HG03521 (cell line): Measurements from ENCODE around the gene RNF32.

Experiments used
- ATAC-seq: cut with Tn5 transposase; IDR thresholded peaks from one replicate; pipeline ENCODE4 v1.9.1; 2021; ENCODE audit warnings: mild to moderate bottlenecking, moderate library complexity; ENCODE audit not compliant: unreplicated experiment

Gene RNF32

DNA sequence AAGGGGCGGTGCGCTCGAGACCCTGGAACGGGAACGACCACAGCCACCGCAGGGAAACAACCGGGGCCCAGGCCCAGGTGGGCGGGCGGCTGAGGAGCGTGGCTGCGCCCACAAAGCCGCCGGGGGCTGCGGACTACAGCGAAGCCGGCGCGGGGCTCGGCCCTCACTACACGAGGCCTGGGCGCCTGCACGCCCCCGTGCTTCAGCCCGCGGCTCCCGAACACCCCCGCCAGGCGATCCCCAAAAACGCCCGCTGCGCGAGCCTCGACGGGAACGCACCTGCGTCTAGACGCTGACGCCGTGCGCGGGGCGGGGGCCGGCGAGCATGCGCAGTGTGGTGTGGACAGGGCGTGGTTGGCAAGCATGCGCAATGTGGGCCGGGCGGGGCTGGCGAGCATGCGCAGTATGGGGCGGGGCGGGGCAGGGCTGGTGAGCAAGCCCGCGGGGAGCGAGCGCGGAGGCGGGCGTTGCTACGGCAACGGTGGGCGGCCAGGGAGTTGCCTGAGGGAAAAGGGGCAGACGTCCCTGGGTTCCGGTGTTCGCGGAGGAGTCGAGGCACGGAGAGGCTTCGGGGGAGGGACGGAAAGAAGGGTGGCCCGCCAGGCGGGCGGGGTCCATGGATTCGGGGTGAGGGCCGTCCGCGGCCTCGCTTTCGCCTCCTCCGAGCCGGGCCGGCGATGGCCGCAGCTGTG lies at the start of gene RNF32:
Gene RNF32, plus strand, starts transcription at position 518 of the 692 bp plus-strand sequence. CDS start 3,104 bp downstream, outside the sequence.
- peak; percentile 83 for ATAC-seq

DNA sequence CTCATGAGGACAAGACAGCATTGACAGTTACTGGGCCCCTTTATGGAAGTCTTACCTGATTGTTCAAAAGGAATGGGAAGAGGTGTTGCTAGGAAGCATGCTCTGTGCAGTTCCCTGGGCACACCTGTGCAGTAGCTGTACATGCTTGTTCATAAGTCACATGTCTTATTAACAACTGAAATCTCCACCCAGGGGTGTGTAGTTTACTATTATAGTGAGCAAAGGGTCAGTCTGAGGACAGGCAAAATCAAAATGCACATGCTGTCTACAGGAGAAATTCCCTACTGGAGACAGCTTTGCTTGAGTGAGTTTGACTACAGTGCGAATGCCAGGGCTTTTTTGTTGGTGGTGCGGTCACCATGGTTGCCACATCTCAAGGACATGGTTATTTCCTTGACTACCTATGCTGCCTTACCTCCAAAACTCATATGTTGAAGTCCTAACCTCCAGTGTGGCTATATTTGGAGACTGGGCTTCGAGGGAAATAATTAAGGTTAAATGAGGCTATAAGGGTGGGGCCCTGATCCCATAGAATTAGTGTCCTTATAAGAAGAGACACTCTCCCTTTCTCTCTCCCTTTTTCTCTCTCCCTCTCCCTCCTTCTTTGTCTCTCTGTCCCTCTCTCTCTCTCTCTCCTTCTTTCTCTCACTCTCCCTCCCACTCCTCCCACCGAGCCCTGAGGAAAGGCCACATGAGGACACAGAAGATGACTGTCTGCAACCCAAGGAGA lies 48.3 kb upstream of the RNF32 start:
- ATAC-seq: no peak

DNA sequence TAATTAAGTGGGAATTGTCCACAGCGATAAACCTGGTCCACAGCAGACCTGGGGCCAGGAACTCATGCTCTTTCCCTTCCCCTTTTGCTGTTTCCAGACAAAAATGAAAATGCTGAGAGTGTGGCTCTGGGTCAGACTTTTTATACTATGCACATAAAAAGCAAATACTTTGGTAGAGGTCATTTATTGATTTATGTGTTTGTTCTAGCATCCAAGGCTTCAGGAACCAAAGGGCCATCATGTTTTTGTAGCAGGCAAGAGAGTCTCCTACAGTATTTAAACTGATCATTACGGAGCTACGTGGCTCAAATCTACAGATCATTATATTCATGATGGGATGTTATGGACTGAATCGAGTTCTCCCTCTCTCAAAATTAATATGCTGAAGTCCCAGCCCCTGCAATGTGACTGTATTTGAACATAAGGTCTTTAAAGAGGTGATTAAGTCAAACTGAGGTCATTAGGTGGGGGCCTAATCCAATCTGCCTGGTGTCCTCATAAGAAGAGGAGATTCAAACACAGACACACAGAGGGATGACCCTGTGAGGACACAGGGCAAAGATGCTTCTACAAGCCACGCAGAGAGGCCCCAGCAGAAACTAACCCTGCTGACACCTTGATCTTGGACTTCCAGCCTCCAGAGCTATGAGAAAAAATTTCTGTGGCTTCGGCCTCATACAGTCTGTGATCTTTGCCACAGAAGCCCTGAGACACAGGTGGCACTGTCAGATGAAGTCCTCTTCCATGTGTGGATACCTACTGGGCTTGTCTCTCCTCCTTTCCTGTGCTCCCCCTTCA lies 46.1 kb upstream of the RNF32 start:
- no peak for ATAC-seq

DNA sequence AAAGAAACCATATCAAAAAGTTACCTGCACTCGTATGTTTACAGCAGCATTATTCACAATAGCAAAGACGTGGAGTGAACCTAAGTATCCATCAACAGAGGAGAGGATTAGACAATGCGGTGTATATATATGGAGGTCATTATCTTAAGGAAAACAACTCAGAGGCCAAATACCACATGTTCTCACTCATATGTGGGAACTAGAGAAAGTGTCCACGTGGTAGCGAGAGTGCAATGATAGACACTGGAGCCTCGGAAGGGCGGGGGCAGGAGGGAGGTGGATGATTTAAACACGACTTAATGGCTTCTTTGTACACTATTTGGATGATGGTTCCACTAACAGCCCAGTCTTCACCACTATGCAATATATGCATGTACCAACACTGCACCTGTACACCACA lies 40.1 kb upstream of the RNF32 start:
- ATAC-seq: no peak

DNA sequence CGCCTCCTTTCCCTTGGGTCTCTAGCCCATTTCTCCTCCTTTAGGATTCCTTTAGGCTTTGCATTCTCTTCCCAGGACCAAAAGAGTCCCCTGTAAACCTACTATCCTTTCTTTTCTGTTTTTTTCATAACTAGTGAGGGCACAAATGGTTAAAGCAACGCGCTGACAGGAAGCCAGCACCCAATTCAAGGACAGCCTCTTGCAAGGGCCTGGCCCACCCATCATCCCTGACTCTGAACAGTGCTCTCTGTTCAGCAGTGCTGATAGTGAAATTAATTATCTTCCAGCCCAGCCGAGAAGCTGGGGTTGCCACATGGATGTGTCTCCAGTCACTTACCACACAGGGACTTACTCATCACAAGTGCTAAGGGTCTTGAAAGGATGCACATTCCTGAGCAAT lies 38.3 kb upstream of the RNF32 start:
- ATAC-seq: no peak

DNA sequence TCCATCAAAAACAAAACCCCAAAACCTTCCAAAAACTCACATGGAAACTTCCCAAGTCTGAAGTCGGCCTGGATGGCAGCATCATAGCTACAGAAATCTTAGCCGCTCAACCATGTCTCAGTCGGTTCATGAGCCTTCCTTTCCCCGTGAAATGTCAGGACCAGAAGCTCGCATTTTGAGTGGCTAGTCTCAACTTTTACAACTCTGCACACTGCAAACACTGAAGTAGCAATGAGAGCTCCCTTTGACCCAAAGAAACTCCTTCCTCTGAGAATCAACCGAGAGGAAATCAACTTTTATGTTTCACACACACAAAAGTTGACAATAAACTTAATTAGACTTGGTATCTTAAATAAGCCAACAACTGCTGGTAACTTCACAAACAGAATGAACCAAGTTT lies 37.6 kb upstream of the RNF32 start:
- ATAC-seq: no peak

DNA sequence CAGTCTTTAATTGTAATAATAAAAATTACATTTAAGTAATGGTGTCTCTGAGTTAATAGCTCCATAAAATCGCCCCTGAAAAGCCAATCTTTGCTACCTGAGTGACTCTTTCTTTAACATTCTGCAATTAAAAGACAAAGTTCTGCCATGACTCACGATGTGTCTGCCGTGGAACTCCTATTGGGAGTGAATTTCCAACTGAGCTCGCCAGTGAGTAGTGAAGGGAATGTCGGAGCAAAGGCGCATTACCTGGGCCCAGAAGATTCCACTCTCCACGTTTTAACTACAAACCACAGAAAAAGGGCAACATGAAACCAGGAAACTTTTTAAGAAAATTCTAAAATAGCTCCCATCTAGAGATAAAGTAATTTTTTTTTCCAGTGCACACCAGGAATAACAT lies 36.9 kb upstream of the RNF32 start:
- ATAC-seq: no peak

DNA sequence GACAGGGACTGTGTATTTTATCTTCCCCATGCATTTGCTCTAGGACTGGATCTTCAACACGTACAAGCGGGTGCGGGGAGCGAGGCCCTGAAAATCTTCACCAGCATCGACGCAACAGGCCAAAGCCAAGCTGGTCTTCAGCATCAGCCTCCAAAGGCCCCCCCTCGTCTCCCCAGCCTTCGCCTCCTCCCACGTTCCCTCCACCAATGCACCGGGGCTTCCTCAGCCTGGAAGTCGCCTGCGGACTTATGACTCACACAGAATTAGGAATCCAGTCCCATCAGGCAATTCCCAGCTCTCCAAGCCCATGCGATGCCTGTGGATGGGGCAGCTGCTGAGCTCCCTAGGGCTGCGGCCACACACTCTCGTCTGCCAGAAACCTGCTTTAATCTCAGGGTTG lies 36.3 kb upstream of the RNF32 start:
- ATAC-seq: no peak

DNA sequence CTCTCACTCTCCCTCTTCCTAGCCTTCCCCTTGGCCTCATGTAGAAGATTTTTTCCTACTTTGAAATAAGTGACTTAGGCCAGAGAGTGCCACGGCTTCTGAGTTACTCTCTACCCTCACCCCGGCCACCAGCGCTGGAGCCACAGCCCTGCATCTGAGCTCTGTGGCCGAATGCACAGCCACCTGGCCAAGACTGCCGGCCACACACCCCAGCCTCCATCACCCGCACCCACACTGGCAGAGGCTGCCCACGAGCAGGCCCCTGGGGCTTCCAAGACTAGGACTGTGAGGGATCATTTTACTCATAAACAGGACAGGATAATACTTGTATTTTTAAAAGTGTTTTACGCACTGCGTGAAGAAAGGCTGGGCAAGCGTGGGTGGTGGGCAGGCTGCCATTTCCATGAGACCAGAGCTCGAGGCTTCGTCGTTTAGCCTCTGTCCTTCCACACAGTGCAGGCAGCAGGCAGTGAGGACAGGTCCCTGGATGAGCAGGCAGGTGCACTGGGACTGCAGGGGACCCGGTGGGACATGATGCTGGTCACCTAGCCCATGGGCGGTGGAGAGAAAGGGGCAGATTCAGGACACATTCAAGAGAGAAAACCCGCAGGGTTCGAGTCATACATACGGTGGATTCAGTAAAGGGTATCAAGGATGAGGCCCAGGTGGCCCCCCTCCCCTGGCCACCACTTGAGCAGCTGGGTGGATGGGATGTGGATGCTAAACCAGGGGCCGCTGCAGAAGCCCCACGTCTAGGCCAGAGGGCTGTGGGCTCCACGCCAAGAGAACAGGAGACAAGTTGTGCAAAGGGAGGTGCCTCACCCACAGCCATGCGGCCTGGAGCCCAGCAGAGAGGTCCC lies 35.5 kb upstream of the RNF32 start:
- no peak for ATAC-seq

DNA sequence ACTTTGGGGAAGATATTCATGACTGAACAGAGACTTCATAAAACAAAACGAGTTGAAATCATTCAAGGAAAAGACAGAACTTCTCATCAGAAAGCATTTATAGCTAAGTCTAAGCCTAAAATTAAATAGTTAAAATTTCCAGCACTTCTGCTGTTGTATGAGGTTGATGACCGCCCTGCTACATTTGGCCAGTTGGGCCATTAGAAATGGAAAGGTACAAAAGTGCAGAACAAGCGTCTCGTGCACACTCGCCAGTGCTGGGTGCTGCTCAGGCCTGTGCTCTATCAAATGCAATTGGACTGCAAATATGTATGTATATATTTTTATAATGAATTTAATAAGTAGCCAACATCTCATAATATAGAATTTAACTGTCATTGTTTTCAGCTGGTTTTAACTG lies 34.4 kb upstream of the RNF32 start:
- ATAC-seq: no peak

DNA sequence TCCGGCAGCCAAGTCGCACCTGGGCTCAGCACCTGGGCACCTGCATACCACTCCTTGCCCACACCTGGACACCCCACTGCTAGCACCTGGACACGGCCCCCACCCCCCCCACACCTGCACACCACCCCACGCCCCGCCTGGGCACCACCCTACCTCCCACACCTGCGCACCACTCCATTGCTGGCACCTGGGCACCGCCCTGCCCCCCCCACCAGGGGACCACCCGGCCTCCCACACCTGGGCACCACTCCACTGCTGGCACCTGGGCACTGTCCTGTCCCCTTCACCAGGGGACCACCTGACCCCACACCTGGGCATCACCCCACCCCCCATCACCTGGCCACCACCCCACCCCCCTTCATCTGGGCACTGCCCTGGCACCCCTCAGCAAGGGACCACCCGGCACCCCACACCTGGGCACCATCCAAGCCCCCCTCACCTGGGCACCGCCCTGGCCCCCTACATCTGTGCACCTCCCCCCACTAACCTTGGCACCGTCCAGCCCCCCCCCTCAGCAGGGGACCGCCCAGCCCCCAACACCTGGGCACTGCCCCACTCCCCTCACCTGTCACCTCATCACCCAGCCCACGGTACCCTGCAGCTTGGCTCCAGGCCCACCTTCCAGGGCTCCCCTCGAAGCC lies 33.8 kb upstream of the RNF32 start:
- no peak for ATAC-seq

DNA sequence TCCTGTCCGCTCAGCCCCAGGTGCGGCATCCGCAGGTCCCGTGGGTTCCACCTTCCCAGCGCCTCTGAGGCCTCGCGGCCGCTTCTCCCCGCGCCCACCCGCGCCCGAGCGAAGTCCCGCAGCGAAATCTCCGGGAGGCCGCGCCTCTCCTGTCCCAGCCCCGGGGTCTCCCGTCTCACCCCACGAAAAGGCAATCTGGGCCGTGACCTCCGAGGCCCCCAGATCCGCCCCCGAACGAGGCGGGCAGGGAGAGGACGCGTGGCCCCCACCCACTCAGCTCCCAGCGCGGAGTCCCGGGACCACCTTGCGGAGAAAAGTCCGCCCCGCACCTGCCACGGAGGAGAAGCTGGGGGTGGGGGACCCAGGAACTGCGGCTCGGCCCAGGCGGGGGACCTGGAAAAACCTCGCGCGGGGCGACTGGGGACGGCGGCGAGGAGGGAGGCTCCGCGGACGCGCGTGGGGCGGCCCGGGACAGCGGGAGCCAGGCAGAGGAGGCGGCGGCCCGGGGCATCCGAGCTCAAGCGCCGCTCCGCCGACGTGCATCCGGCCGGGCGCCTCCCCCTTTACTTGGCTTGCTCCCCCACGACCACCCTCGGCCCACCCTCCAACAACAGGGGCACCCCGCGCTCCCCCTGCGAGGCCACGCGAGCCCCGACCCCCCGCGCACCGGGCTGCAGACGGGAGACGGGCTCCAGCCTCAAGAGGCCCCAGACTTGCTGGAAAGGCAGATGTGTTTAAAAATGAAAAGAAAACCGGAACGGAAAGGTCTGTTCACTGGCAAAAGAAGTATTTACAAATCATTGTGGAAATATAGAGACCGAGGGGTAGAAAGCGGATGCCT lies 33.0 kb upstream of the RNF32 start:
- no peak for ATAC-seq

DNA sequence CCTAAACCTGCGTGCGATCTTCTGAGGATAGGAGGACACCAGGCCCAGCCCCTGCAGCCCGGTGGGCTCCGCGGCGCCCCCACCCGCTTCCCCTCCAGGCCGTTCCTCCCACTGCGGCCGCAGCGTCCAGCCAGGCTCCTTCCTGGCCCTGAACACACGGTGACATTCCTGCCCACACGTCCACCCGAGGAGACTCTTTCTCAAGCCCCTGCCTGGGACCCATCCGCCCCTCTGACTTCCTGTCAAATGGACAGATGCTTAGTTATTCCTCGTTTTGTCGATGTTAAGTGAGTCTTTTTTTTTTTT lies 32.4 kb upstream of the RNF32 start:
- no peak for ATAC-seq

DNA sequence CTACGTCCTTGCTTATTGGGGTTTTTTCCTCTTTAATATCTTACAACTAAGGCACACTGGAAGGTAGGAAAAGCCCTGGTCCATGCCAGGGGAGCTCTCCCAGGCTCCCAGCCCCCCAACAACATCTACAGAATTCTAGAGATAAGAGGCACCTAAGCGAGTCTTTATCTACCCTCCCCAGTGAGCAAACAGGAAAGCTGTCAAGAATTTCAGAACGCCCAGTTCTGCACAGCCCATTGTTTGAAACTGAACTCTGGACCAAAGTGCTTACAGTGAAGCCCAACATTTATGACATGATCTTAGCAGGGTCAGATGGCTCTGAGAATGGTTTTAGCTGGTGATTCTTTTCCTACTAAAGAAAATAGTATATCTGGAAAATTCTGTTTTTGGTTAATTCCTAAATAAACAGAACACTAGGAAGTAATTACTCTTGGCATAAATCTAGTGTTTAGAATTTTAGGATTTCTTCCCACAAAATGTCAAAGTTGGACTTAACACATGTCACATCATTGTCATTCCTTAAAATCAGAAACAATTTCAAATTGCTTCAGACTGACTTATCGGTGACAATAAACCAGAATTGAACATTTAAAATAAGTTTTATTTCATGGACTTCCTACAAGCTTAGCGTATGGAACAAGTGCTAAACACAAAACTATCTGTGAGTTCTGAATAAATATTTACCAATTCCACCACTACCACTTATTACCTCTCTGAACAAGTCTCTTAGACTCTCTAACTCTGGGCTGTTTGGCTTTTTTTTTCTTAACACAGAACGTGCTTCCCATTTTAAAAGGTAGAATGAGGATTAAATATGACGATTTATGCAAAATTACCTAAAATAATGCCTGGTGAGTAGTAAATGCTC lies 31.3 kb upstream of the RNF32 start:
- no peak for ATAC-seq

DNA sequence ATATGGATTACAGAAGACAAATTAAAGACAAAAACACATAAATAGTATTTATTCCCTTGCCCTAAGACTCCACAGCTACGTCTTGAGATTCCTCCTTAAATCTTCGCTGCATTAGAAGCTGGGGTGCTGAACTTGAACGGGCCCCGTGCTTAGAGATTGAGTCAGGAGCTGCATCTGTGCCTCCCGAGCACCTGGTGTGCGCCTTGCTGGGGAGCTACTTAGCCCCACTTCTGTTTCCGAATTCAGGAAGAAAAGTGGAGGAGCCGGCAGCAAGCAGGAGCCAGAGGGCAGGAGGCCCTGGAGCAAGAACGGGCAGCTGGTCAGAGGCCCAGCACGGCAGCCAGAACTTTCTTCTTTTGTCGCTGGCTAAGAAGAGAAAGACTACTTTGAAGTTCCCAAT lies 30.4 kb upstream of the RNF32 start:
- no peak for ATAC-seq

DNA sequence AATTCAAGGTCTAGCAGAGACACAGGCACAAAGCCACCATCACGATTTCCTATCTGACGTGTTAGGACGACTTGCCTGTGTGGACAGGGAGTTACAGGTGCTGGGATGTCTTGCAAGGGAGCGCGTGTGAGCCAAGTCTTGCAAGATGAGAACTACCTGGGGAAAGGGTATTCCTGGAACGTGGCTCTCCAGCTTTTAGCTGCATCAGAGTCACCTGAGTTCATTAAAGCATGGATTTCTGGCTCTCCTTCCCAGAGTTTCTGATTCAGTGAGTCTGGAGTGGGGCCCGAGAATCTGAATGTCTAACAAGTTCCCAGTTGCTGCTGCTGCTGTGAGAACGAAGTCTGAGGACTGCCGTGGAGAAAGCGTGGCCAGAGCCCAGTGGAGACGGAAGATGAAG lies 30.0 kb upstream of the RNF32 start:
- ATAC-seq: no peak

DNA sequence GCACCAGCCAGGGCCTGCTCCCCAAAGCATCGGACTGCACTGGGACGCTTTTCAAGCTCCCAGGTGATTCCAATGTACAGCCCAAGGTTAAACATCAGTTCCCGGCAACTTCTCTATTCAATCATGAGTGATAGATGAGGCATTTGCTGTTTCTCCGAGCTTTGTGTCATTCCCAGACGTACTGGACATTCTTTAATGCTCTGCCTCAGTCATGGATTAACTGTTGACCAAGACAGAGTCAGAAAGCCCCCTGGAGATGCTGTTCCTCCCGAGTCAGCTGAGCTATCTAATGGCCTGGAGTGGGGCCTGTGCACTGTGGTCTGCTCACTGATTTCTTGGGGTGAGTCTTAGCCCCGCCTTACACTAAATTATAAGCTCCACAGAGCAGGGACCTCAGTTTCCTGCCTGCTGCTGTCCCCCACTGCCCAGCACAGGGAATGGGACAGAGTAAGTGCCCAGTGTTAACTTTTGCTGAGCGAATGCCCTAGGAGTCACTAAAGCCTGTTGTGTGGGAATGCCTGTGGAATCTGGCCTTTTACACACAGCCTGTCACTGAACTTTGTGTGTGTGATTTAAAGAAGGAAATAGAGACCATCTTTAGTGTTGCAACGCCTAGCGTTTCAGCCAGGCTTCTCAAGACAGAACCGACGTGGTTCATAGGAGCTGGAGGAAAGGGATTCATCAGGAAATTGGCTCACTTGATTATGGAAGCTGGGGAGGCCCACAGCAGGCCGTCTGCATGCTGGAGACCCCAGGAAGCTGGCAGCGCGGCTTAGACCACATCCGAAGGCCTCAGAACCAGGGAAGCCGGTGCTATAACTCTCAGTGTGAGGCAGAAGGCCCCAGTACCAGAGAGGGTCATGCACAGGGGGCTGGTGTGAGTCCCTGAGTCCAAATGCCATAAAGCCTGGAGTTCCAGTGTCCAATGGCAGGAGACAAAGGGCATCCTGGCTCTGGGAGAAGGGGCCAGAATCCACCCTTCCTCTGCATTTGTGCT lies 29.3 kb upstream of the RNF32 start:
- ATAC-seq: no peak

DNA sequence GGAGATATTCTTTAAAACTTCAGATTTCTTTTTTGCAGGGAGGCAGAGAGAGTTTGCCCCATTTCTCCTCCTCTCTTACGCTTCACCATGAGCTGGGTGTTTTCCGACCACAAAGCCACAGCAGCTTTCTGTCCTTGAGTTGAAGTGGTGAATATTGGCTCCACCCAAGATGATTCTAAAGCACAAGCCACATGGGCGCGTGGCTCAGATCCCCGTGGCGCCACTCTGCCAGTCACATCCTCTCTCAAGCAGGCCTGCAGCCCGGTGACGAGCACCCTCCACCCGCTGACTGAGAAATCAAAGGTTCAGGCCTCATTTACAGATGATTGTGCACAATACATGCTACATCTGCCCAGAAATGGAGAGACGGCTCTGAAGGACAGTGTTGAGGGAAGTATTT lies 27.6 kb upstream of the RNF32 start:
- ATAC-seq: no peak
